Measurements from ENCODE around the gene SCRN2.

DNA sequence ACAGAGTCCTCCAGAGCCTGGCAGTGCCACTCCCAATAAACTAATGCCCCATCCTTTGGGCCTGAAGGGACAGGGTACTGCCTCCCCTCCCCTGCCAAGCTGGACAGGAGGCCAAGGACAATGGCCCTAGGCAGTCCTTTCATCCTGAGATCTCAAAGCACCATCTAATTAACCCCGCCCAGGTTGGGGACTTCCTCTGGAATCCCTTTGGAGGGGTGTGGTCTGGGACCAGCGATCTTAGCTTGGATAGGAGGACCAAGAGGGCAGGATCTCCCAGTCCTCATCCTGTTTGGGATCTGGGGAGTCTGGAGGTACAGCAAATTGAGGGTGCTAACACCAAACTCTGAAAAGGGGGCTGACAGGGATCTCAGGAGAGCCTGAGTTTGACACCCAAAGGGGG, 28.0 kb upstream of the SCRN2 start:
- TF ChIP-seq, protein P1, sequence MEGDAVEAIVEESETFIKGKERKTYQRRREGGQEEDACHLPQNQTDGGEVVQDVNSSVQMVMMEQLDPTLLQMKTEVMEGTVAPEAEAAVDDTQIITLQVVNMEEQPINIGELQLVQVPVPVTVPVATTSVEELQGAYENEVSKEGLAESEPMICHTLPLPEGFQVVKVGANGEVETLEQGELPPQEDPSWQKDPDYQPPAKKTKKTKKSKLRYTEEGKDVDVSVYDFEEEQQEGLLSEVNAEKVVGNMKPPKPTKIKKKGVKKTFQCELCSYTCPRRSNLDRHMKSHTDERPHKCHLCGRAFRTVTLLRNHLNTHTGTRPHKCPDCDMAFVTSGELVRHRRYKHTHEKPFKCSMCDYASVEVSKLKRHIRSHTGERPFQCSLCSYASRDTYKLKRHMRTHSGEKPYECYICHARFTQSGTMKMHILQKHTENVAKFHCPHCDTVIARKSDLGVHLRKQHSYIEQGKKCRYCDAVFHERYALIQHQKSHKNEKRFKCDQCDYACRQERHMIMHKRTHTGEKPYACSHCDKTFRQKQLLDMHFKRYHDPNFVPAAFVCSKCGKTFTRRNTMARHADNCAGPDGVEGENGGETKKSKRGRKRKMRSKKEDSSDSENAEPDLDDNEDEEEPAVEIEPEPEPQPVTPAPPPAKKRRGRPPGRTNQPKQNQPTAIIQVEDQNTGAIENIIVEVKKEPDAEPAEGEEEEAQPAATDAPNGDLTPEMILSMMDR (IDR thresholded peaks at IDR 0.05) = no peak
- no peak for TF ChIP-seq POLR2AphosphoS5 (IDR thresholded peaks at IDR 0.05)
